ENCODE measurements around the gene PARVA.

GRCh38 chr11:12560861-12561260 lies 183.5 kb downstream of the PARVA start:
- TF ChIP-seq CTCF (IDR thresholded peaks at IDR 0.05) (no peak), POLR2A (IDR thresholded peaks at IDR 0.05; ENCODE audit: low read depth) (no peak), POLR2AphosphoS5 (IDR thresholded peaks at IDR 0.05) (no peak), EP300 (IDR thresholded peaks at IDR 0.05) (no peak)

Data from esophagus muscularis mucosa (tissue), 4 donors.